AG04450 (cell line): Measurements from ENCODE around the gene COLQ. TPM values are rescaled to one million over a fixed set of nuclear protein-coding genes. Genes with fewer than 3 reads are reported as not detected.

Experiments used
- CTCF ChIA-PET: fragments of 300-600, 350-600 bp; formaldehyde crosslinking; extraction: SDS; loops from one replicate; lab custom pipeline; 2022; ENCODE audit warnings: antibody characterized with exemption, inconsistent platforms; lab: Charles Lee
- POLR2A ChIA-PET: fragments of 350-600 bp; formaldehyde crosslinking; extraction: SDS; loops from one replicate; lab custom pipeline; 2021; ENCODE audit warnings: antibody characterized with exemption, inconsistent platforms; lab: Yijun Ruan, JAX
- DNase-seq: peaks from one replicate; pipeline ENCODE4 v3.0.0-alpha.2; 2011; ENCODE audit warnings: low read depth, low spot score
- H3K27ac ChIP-seq: one replicate; pipeline ENCODE4 v1.5.1; 2012; ENCODE audit warnings: low read depth, low read length, control low read depth
- H3K27me3 ChIP-seq: one replicate; pipeline ENCODE4 v1.6.0; 2012; ENCODE audit warnings: low read length; ENCODE audit not compliant: control insufficient read depth, insufficient read depth
- H3K4me3 ChIP-seq: 2 replicates; pipeline ENCODE4 v1.5.1; 2011; ENCODE audit warnings: mild to moderate bottlenecking, low read depth, low read length, control low read depth
- H3K9me3 ChIP-seq: 2 replicates; pipeline ENCODE4 v1.5.1; 2012; ENCODE audit warnings: low read length; ENCODE audit not compliant: control insufficient read depth, insufficient read depth
- CTCF ChIP-seq: IDR thresholded peaks from 2 replicates; pipeline ENCODE4 v1.5.1; 2011; ENCODE audit warnings: low read depth, low read length, control low read depth, inconsistent platforms
- polyA plus RNA-seq: library from polyadenylated mRNA; depleted of rRNA; stranded (reverse); fragments of >200 nt; gene quantifications from 2 replicates; pipeline ENCODE4 v1.2.3, GENCODE V29; 2011

COLQ gene
- polyA plus RNA-seq, 1 experiment = 0.95 TPM

- no peak for TF ChIP-seq CTCF
- Histone ChIP-seq H3K9me3 (no peaks in the 10 kb centered on the region), H3K4me3 (no peak overlapping the region), H3K27ac (no peak overlapping the region), H3K27me3 (peaks cover 4% of the 10 kb centered on the region)
- POLR2A ChIA-PET = no interaction called here
- CTCF ChIA-PET = no interaction called here
- DNase-seq = no peak
Measured at GRCh38 chr3:15506571-15506970, 14.9 kb downstream of the COLQ start.

DNA sequence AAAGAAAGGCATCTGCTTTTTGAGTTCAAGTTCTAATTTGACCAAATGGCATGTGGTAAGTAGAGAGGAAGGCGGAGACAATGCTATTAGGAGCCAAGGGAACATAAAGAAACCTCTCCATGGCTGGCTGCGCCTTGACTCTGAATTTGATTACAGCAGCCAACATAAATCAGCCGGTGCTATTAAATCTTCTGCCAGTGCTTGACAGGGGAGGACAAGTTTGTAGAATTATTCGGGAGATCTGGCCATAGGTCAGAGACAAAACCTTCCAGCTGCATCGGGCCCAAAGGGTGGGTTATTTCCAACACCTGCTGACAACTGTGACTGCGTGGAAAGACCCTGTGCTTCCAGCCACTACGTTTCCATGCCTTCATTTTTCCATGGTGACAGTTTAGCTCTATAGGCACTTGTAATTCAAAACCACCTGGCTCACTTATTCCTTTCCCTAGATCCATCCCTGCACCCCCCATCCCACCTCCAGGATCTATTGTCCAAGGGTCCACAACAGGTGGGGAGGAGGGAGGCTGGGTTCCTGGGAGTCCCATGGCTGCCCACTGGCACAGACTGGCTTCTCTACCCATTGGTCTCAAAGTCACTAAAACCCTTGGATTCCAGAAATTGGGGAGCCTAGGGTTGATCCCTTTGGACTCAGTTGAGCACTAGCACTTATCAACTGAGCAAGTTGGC is 15.9 kb downstream of the COLQ start:
- ChIA-PET POLR2A (no interaction called here), CTCF (no interaction called here)
- TF ChIP-seq CTCF = no peak
- Histone ChIP-seq H3K4me3 (no peak overlapping the region), H3K27ac (no peak overlapping the region), H3K27me3 (peaks cover 3% of the 10 kb centered on the region), H3K9me3 (no peaks in the 10 kb centered on the region)
- no peak for DNase-seq

- no peak for DNase-seq
- Histone ChIP-seq H3K27ac (no peak overlapping the region), H3K9me3 (no peaks in the 10 kb centered on the region), H3K4me3 (no peak overlapping the region), H3K27me3 (peaks cover 4% of the 10 kb centered on the region)
- ChIA-PET POLR2A (no interaction called here), CTCF (no interaction called here)
- no peak for TF ChIP-seq CTCF
Measured at GRCh38 chr3:15502616-15503015, 18.9 kb downstream of the COLQ start.

DNA sequence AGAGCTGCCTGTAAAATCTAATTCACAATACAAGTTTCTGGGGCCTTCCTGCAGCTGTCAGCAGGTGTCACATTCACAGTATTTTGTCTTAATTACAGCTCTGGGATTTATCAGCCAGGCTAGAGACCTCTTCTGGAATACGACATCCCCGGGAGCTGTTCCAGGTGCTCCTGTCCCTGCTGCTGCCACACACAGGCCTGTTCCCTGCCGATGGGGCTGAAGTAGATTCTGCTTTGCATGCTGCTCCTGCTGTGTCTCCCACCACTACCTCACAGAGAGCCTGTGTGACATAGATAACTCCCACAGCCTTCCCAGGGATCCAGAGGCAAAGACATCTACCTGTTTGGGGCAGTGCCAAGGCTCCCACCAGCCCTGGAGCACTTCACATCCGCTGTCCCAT is 20.4 kb downstream of the COLQ start:
- no peak for TF ChIP-seq CTCF
- Histone ChIP-seq H3K27ac (no peak overlapping the region), H3K27me3 (peaks cover 6% of the 10 kb centered on the region), H3K9me3 (no peaks in the 10 kb centered on the region), H3K4me3 (no peak overlapping the region)
- ChIA-PET POLR2A (no interaction called here), CTCF (no interaction called here)
- DNase-seq = no peak

DNA sequence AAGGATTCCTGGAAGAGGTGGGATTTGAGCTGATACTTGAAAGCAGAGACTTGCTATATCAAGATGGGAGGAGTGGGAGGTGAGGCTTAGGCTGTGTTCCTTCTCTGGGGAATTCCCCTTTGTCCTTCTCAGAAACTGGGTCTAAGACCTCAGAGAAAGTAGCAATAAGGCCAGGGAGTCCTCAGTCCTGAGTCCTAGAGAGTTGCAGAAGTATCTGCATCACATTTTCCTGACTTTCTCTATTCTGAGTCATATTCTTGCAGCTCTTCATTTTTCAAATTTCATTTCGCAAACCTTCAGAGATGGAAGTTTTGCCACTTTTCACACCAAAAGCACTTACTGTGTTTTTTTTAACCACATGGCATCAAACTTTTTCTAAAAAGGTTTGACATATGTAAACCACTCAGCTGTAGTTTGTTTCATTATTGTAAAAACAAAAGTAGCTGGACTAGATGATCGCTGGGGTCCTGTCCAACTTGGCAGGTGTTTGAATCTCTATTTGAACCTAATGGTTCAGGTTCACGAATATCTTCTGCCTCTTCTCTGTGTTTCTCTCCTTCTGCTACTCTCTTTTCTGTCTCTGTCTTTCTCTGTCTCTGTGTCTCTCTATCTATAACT is 21.3 kb downstream of the COLQ start:
- no peak for TF ChIP-seq CTCF
- ChIA-PET CTCF (no interaction called here), POLR2A (no interaction called here)
- no peak for DNase-seq
- Histone ChIP-seq H3K27me3 (peaks cover 6% of the 10 kb centered on the region), H3K4me3 (no peak overlapping the region), H3K27ac (no peak overlapping the region), H3K9me3 (no peaks in the 10 kb centered on the region)
